NOMO-1 treated with dmso at 0.1 percent for 144 hours (cell line): Measurements from ENCODE around the gene PRIMA1.

Source experiments
- DNase-seq: peaks from one replicate; lab custom pipeline; 2025; ENCODE audit not compliant: unreplicated experiment; lab: John Stamatoyannopoulos, UW

The PRIMA1 gene

GRCh38 chr14:93713726-93714405 lies 74.4 kb downstream of the PRIMA1 start:
- DNase-seq: no peak

- no peak for DNase-seq
These were observed 75.2 kb downstream of the PRIMA1 start for GRCh38 chr14:93712838-93713724.

GRCh38 chr14:93712079-93712837 lies 76.0 kb downstream of the PRIMA1 start:
- no peak for DNase-seq

GRCh38 chr14:93709249-93709648 lies 79.0 kb downstream of the PRIMA1 start:
- DNase-seq: no peak

GRCh38 chr14:93708800-93709199 lies 79.5 kb downstream of the PRIMA1 start:
- DNase-seq: no peak

GRCh38 chr14:93708311-93708734 lies 80.0 kb downstream of the PRIMA1 start:
- DNase-seq: no peak

GRCh38 chr14:93707475-93707874 lies 80.8 kb downstream of the PRIMA1 start:
- no peak for DNase-seq

GRCh38 chr14:93706360-93706955 lies 81.8 kb downstream of the PRIMA1 start:
- DNase-seq: no peak

GRCh38 chr14:93705513-93706156 lies 82.7 kb downstream of the PRIMA1 start:
- DNase-seq: no peak

- no peak for DNase-seq
These were observed 84.3 kb downstream of the PRIMA1 start for GRCh38 chr14:93703941-93704340.

- no peak for DNase-seq
These were observed 85.3 kb downstream of the PRIMA1 start for GRCh38 chr14:93702946-93703345.

- no peak for DNase-seq
These were observed 86.7 kb downstream of the PRIMA1 start for GRCh38 chr14:93701562-93701961.

GRCh38 chr14:93700928-93701327 lies 87.4 kb downstream of the PRIMA1 start:
- DNase-seq: no peak

- no peak for DNase-seq
These were observed 94.4 kb downstream of the PRIMA1 start for GRCh38 chr14:93693914-93694313.

- no peak for DNase-seq
These were observed 97.1 kb downstream of the PRIMA1 start for GRCh38 chr14:93691042-93691780.

GRCh38 chr14:93690146-93690545 lies 98.1 kb downstream of the PRIMA1 start:
- no peak for DNase-seq

- DNase-seq: no peak
These were observed 99.5 kb downstream of the PRIMA1 start for GRCh38 chr14:93688820-93689219.

GRCh38 chr14:93688239-93688666 lies 100.0 kb downstream of the PRIMA1 start:
- DNase-seq: no peak

- DNase-seq: no peak
These were observed 102.0 kb downstream of the PRIMA1 start for GRCh38 chr14:93686268-93686667.
